ENCODE measurements around the gene RASSF8.

RASSF8 gene

DNA sequence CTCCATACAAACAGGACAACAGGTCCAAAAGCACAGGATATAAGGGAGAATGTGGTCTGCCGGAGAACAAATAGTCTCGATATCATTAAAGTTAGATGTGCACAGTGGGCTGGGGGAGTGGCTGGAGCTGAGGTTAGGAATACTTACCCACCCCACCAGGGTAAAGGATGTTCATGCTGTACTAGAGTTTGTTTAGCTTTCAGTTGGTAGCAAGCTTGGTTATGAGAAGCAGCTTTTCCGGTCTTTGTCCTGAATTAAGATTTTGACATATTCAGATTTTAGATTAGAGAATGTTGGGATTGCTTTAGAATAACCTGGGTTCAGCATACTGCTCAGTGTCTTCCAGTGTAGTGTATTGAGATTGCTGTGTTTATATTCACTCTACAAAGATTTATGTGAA is 16.7 kb downstream of the RASSF8 start:
- no peak for DNase-seq (ENCODE audit: low spot score)
- TF ChIP-seq, protein P1, sequence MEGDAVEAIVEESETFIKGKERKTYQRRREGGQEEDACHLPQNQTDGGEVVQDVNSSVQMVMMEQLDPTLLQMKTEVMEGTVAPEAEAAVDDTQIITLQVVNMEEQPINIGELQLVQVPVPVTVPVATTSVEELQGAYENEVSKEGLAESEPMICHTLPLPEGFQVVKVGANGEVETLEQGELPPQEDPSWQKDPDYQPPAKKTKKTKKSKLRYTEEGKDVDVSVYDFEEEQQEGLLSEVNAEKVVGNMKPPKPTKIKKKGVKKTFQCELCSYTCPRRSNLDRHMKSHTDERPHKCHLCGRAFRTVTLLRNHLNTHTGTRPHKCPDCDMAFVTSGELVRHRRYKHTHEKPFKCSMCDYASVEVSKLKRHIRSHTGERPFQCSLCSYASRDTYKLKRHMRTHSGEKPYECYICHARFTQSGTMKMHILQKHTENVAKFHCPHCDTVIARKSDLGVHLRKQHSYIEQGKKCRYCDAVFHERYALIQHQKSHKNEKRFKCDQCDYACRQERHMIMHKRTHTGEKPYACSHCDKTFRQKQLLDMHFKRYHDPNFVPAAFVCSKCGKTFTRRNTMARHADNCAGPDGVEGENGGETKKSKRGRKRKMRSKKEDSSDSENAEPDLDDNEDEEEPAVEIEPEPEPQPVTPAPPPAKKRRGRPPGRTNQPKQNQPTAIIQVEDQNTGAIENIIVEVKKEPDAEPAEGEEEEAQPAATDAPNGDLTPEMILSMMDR (IDR thresholded peaks at IDR 0.05; ENCODE audit: extremely low read depth, missing control alignments), result no peak

DNA sequence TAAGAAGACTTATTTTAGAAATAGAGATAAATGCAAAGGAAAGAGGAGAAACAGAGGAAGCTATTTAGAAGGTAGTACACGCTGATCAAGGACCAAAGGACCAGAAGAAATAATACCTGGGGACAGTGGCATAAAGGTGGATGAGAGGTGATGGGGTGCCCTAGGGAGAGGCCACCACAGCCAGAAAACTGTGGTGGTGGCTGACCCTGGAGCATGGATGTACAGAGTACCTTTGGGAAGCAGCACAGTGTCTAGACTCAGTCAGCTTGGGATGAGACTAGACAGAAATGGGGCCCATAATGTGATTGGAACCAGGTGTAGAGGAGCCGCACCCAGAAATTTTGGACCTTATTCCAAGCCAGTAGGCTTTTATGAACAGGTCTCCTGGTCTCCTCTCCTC is 17.2 kb downstream of the RASSF8 start:
- DNase-seq (ENCODE audit: low spot score), result no peak
- TF ChIP-seq, protein P1 (IDR thresholded peaks at IDR 0.05; ENCODE audit: extremely low read depth, missing control alignments), result no peak

DNA sequence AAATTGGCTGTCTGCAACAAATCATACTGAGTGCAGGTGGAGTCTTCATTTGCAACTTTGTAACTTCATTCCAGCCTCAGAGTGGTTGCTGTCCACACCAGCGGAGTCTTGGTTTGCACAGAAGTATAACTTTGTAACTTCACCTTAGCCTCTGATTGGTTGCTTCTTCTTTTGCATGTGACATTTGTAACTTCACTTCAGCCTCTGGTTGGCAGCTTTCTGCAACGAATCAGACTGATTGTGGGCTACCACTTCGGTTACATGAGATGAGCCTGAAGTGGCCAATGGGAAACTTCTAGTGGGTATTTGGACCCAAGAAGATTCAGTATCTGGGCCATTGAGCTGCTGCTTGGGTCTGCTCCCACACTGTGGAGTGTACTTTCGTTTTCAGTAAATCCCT is 17.8 kb downstream of the RASSF8 start:
- TF ChIP-seq, protein P1 (IDR thresholded peaks at IDR 0.05; ENCODE audit: extremely low read depth, missing control alignments), result no peak
- no peak for DNase-seq (ENCODE audit: low spot score)

DNA sequence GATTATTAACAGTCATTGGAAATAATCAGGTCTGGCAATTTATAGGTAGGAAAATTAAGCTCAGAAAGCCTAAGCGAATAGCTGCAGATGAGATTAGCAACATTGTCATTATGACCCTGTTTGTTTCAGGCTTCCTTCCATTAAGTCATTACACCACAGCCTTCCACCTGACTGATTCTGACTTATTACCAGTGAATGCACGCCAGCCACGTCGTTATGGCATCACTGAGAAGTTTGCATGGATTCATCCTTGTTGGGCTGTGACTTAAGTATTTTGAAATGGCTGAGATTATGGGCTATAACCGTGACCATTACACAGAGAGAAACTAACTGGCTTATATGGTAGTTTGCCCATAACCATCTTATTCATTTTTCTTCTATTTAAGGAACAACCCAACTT is 18.6 kb downstream of the RASSF8 start:
- no peak for DNase-seq (ENCODE audit: low spot score)
- TF ChIP-seq, protein P1 (IDR thresholded peaks at IDR 0.05; ENCODE audit: extremely low read depth, missing control alignments), result no peak

DNA sequence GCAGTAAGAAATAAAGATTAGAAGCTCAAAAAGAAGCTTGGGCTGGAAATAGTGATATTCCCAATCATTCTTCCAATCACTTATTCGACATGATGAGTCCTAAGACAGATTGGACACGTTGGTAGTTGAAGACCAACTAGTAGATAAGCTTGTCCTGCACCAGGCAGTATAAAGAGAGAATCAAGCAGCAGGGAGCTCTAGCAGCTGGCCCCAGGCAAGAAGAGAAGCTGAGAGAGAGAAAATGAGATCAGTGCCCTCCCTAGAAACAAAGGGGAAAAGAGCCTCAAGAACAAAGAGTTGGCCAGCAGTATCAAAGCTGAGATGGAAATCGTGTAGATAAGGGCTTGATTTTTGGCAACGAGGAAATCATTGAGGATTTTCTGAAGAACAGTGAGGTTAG is 20.6 kb downstream of the RASSF8 start:
- DNase-seq (ENCODE audit: low spot score), result no peak
- TF ChIP-seq, protein P1 (IDR thresholded peaks at IDR 0.05; ENCODE audit: extremely low read depth, missing control alignments), result no peak

DNA sequence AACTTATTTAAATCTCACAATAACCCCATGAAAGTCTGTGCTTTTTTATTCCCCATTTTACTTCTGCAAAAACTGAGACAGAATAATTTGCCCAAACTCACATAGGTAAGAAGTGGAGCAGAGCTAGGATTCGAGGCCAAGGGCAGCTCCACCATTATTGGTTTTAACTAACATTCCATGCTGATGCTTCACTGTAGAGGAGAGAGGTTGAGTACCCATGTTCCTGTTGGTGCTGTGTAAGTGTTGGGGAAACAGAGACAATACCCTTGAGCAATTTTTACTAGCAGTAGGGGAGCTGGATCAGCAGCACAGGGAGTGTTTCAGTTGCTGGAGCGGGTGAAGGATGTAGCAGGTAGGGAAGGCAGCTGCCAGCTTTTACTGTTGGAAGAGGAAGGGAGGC is 21.1 kb downstream of the RASSF8 start:
- no peak for DNase-seq (ENCODE audit: low spot score)
- TF ChIP-seq, protein P1 (IDR thresholded peaks at IDR 0.05; ENCODE audit: extremely low read depth, missing control alignments), result no peak

DNA sequence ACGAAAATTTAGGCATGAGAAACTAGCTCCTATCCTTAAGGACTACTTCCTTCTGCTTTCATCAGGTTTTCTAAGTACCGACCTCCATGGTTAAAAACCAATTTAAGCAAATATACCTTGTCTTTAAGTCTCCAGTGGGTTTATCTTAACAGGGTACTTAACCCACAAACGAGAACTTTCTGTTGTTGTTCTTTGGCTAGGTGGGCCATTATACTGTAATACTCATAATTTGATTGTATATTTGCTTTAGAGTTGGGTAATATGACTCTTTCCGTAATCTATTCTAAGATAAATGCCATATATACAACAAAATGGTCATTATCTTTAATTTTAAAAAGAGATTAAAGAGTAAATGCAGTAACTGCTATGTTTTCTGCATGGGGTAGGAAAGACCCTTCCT is 21.6 kb downstream of the RASSF8 start:
- TF ChIP-seq, protein P1 (IDR thresholded peaks at IDR 0.05; ENCODE audit: extremely low read depth, missing control alignments), result no peak
- DNase-seq (ENCODE audit: low spot score), result no peak

All from GM20000 (cell line).